GM18858 (cell line): ENCODE data around the gene DCLK2.
A peak's percentile ranks its signal among the peaks of the same experiment; 100 is the strongest.

Experiments
- ATAC-seq: cut with Tn5 transposase; IDR thresholded peaks from one replicate; pipeline ENCODE4 v1.9.1; 2021; ENCODE audit not compliant: unreplicated experiment

Gene DCLK2

DNA sequence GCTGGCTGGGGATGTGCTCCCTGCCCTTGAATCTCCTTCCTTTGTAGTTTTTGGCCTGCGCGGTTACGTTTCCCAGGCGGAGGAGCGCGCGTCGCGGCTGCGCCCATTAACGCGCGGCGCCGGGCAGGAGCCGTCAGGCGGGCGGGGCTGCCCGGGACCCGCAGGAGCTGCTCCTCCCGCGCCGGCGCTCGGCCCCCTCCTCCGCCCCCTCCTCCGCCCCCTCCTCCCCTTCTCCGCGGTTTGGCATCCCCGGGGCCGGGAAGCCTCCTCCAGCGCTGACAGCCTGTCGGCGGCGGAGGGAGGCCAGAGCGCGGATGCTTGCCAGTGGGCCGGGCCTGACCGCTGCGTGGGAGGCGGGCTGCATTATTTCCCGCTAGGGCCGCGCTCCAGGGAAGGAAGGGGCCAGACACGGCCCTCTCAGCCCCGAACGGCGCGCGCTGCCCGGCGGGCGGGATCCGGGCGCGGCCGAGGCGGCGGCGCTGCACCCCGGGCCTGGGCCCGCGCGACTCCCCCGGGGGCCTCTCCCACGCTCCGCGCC is at the start of gene DCLK2:
DCLK2 (plus strand) TSS at position 405 of the 538 bp plus-strand sequence. CDS start 583 bp downstream, outside the sequence.
- ATAC-seq: no peak

DNA sequence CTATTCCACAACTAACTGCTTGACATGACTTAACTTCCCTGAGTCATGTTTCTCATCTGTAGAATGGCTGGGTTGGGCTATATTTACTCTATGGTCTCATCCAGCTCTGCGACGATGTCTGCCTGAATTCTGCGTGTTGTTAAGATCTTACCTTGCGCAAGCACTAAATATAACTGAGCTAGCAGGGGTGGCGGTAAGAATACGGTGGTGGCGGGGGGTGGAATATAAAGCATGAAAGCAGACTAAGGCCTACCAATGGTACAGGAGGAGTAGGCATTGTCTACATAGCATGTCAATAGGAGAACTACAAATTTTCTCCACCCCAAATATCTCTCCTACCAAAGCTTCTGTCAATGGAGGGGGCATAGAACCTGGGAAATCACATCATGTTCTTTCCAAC is 45.7 kb upstream of the DCLK2 start:
- ATAC-seq: no peak

DNA sequence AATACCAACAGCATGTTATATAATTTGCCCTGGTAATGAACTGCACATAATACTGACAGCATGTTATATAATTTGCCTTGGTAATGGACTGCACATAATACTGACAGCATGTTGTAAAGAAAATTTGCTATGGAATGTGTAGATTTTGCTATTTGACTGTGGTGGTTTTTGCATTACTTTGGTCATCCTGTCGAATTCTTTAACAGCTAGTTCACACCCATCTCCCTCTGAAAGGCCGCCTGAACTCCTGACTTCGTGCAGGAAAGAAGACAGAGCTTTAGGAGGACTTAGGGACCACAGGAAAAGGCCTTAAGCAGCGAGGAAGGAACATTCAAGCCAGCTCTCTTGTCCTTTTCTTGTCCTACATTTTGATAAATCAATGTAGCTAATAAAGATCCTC is 45.2 kb upstream of the DCLK2 start:
- ATAC-seq: no peak

DNA sequence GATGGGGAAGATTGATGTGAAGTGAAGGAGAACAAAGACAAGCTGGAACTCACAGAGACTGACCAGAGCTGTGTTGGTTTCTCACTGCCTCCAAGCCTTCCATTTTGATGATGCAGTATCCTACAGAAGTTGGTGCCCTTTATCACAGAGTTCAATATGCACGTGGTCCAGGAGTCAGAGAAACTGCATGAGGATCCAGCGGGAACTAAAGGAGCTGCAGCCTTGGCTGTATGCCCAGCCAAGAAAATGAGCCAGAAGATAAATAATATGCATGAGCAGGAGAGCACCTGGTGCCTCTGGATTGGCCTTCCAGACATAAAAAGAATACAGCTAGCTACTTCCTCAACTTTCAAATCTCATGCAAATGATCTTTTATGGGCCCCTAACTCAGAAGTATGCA is 44.3 kb upstream of the DCLK2 start:
- ATAC-seq: no peak

DNA sequence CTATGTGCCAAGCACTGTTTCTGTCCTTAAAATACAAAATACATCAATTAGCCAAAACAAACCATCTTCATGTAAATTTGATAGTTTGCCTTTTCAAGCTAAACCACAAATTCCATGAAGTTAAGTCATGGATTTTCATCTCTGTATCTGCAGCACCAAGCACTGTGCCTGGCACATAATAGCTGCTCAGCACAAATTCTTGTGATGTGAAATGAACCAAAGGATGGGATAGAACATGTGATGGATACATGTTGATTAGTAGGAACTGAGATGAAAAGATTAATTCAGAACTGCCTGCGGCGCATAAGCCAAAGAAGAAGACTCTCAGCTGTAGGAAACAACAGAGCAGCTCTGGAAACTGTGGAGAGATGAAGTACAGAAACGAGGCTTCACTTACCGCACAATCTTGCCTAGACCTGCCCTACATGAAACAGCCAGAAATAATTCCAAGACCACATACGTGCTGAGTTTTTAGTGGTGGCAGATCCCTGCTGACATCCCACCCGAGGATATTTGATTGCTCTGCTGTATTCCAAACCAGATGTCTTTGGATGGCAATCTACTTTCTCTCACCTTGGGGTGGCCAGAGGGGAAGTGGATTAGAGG is 40.9 kb upstream of the DCLK2 start:
- ATAC-seq: no peak

DNA sequence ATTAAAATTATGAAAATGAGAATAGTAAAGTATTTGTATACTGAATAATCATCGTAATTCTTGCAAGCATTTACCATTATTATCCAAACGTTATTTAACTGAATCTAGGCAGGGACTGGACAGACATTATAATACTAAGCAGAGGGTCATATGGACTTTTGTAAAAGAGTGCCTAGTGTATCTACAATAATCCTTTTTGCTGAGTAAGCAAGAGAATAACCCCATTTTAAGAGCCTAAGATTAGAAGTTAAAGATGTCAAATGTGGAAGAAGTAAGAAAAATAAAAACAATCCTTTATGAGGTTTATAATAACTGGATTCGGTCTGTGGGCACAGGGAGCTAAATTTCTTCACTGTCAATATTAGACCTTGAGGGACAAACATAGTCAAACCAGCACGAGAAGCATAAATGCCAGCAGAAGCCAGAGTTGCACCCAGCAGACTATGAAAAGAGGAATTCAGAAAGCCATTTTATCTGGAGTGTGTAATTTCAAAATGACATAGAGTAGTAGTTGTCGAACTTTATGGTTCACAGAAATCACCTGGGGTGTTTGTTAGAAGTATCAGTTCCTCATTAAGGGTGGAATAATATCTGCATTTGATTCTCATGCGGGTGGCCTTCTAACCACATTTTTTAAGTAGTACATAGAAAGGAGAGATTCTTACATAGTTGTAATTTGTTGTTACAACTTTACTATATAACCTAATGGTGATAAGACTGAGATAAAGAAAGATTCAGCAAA is 39.7 kb upstream of the DCLK2 start:
- peak; percentile 97 for ATAC-seq

DNA sequence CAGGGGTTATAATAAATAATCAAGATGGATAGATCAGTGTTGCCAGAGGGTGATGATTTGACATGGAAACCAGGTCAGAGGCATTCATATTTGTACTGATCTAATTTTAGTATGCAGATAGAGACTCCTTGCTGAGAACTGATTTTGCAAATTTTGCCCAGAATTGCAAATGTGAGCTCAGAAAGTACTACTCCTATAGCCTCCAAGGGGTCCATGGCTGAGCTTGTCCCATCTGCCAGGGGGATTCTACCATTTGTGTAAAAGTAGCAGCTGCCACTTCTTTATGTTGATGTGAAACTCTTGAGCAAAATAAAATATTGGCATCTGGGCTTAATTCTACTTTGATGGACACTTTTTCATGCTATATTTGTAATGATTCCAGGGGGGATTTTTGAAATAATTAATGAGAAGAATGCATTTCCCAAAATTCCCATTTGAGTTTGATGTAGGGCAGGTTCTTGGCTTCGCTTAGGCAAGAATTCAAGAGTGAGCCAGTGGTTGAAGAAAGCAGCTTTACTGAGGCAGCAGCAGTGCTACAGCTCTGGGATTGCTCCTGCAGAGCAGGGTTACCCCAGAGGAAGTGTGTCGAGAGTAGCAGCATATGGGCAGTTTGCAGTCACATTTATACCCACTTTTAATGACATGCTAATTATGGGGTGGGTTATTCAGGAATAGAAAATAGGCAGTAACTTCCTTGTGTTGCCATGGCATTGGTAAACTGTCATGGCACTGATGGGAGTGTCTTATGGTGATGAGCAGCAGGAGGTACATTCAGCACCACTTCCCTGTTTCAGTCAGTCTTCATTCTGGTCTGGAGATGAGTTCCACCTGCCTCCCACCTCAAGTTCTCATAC is 38.7 kb upstream of the DCLK2 start:
- ATAC-seq: peak; percentile 31

DNA sequence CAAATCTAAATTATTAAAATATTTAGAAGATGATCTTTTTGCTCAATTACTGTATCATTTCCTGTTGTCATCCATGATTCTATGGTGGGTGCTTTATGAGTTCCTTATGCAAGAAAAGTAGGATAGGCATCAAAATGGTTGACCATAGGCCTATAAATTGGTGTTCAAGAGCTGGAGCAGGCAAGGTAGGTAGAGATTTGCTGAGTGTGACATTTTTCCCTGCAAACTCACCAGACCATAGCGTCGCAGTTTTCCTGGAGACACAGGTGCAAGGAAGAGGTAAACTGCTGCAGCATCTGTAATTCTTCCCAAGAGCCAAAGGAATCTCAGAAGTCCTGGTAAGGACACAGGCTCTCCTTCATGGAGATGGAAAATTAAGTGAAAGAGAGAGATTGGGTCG is 33.7 kb upstream of the DCLK2 start:
- ATAC-seq: no peak

DNA sequence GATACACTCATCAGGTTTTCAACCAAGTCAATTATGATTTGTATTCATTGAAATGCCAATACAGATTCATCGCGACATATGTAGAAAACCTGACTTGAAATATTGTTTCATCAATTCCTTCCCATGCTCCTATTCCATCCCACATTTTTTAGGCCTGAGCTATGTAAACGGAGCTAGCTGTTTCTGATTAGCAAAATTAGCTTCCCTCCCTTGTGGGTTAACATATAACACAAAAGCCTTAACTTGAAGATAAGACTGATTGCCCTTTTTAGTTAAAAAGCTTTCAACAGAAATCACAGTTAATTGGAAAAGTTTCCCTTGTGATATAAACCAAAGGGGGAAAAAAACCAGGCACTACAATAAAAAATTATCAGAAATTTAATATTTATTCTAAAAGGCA is 32.8 kb upstream of the DCLK2 start:
- no peak for ATAC-seq

DNA sequence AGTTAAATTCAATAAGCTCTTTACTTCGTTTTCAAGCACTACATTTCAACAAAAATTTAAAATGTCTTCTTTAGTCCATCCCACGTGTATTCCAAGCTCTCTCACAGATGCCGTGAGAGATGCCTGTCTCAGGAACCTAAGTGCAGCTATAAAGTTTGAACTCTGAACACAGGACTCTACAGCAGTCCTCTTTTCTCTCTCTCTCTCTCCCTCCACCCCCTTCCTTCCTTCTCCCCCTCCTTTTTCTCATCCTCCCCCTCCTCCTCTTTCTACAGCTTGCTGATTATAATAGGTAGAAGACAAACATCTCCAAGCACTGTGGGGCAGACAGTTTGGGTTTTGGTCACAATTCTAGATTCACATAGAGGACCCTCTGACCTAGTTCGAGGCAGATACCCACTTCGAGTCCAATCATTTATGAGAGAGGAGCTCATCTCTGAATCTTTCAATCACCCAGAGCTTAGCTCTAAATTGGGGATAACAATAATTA is 31.5 kb upstream of the DCLK2 start:
- no peak for ATAC-seq

DNA sequence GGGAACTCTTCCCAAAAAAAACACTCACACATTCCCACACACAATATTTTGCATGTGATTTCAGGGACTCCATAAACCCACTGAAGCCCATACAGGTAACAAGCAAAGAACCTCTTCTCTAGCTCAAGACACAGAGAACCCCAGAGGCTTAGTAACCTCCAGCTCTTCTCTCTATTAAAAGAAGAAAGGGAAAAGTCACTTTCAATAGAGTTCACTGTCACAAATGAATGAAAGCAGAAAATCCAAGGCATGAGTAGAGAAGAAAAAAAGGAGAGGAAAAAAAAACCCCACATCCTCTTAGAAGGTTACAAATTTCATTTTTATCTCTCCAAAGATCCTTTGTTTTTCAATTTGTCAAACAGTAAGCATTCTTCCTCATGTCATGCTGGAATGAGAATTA is 30.7 kb upstream of the DCLK2 start:
- no peak for ATAC-seq

DNA sequence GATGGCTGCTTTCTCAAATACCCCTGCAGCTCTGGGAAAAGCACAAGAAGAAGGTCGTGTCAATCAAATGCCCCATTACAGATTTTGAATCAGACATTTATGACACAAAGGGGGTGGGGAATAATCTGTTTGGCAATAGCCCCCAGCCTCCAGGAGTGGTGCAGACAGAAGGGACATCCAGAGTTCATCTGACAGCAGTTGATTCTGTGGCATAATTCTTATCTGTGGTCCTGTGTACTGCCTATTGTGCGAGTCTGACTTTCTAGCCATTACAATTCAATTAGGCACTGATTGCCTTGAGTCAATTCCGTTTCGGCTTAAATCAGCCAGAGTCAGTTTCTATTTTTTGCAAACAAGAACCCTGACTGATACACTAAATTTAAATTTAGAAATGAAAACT is 28.6 kb upstream of the DCLK2 start:
- ATAC-seq: no peak

DNA sequence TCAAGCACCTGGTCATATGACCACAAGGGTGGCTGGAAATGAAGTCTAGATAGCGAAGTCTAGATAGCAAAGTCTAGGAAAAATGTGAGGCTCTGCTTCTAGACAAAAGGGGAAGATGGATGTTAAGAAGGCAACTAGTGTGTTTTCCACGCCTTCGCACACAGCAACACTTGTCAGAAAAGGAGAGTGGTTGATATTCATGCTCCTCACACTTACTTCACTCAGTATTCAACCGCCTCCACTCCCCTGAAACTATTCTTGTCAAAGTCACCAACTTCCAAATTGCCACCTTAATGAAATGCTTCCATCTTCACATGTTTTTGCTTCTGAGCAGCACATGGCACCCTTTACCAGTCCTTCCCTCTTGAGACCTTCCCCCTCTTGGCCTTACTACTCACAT is 27.7 kb upstream of the DCLK2 start:
- no peak for ATAC-seq

DNA sequence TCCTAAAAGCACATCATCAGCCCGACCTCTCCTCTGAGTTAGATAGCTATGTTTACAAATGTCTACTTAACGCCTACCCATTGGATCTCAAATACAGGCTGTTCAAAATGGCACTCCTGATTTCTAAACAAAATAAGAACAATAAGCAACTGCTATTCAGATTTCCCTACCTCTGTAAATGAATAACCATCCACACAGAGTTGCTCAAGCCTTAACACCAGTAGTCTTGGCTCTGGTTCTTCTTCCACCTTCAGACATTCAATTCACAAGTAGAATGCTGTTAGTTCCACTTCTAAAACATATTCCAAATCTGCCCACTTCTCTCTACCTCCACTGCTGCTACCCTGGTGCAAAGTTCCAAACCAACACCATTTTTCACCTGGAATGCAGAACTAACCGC is 27.1 kb upstream of the DCLK2 start:
- no peak for ATAC-seq

DNA sequence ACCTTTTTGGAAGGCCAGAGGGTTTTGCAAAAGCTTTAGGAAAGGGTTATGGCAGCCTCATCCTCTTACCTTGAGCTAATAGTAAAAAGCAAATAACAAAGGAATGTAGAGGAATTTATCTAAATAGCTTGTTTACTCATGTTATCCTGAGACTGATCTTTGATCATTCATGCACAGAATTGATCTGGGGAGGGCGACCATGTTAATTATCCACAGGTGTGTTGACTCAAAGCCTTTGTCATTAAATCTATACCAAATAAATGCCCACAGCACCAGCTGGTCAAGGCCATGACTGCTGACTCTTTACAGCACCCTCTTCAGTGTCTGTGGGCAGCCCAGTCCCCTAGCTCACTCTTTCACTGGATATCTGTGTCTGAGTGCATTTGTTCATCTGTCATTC is 22.8 kb upstream of the DCLK2 start:
- ATAC-seq: no peak

DNA sequence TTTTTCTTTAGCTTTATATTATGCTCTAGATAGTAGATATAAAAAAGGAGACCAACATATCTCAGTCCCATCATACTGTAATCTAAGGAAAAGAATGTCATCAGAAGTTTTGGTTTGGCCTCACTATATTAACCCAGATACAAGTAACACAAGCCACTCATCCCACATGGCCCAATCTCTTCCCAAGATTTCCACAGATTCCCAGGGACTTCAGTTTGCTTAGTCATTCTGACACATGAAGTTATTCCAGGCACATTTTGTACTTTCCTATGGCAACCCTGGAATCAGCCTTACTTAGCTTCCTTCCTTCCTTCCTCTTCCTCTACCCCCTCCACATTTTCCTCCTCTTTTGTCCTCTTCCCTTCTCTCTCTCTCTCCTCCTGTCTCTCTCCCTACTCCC is 21.7 kb upstream of the DCLK2 start:
- no peak for ATAC-seq

DNA sequence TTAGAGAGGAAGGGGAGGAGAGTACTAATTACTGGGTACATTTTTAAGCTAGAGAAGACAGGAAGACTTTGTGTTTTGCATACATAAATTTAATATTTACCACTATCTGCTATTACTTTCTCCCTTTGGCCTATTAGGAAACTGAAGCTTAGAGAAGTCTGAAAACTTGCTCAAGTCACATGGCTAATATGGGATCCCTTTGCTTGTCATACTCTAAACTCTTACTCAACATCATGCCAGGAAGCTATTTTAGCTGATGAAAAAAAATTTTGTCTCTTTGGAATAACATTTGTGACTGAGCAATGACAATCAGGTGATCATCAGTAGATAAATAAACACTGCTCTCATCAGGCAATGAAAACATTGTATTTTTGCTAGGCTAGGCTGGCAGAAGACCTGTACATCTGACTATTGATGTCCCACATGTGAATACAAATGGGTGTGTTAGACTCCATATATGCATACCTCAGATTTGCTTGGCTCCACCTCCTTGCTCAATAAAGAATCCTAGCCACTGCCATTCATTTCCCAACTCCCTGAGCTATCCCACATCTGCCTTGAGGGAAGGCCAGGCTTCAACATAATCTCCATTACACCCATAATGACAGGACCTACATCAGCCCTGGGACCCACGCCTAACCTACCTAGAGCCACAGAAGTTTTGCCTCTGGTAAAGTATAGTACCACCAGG is 17.0 kb upstream of the DCLK2 start:
- no peak for ATAC-seq

DNA sequence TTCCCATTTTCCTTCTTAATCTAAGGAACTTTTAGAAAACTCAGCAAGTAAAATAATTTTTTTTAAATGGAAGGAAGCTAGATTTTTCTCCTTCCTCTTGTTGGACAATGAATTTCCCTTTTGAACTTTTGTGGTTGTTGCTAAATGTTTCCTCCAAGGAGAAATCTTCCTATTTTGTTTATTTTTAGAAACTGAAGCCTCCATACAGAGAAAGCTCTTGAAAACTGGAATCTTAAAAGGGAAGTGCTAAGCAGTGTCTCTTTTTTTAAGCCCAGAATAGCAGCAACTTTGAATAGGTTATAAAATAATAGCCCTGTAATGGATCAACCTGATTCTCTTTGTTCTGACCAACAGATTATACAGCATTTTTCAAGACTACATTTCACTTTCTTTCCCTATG is 15.1 kb upstream of the DCLK2 start:
- no peak for ATAC-seq

DNA sequence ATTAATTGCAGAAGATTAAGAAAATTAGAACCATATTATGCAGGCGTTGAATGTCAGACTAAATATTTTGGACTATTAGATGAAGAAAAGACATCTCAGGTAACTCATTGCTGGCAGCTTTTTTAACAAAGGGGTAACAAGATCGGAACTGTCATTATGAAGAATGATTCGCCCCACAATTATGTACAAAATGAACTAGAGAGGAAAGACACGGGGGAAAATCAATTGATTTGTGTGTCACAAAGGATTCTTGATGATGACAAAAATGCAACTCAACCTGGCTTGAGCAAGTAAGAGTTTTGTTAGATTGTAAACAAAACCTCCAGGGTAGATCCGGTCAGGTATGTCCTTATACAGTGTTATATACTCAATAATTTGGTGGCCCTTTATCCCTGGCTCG is 12.5 kb upstream of the DCLK2 start:
- no peak for ATAC-seq

DNA sequence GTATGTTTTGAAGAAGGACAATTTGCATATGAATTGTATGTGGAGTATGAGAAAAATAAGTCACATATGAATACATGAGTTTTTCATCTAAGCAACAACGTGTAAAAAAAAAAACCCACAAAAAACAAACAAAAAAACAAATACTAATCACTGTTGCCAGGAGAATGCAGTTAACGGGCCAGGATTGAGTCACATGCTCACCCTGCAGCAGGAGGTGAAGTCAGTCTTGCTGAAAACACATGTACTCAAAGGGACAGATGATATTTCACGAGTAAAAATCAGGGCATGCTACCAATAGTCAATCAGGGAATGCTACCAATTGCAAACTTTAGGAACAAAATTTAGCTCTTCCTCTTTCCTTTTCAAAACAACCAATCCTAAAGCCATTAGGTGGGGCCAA is 10.4 kb upstream of the DCLK2 start:
- no peak for ATAC-seq
